GM21825 (cell line): ENCODE data around the gene ALPL.
"Not testable (repeated sequence)": the region's sequence is repeated elsewhere in the genome, so short reads cannot be mapped to it uniquely, and the experiment has no call there.

Experiments used
- ATAC-seq: cut with Tn5 transposase; IDR thresholded peaks from one replicate; pipeline ENCODE4 v1.9.1; 2021; ENCODE audit warnings: mild to moderate bottlenecking, moderate library complexity; ENCODE audit not compliant: unreplicated experiment

The ALPL gene

DNA sequence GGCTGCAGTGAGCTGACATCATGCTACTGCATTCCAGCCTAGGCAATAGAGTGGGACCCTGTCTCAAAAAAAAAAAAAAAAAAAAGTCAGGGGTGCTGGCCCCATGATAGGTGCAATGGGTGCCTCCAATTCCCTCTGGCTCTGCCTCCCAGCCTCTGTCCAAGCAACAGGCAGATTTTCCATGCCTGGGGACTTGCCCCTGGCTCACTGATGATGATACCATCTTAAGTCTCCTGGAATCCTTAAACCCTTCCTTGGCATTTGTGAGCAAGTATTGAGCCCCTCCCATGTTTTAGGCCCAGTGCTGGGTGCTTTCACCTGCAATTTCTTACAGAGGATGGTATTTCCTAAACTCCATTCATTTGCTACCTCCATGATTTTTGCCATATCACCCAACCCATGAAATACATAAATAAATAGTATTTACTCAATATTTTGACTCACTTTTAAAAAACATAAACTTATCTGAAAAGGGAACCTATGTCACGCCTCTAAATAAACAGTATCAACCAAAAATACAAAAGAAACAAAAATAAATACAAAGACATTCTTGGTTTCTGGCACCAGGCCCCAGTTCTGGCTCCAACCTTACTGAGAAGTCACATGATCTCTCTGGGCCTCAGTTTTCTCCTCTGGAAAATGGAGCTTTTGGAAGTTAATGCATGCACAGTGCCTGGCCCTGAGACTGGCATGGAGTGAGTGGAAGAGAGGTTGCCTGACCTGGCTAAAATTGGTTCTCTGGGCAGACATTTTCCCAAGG, 1.5 kb upstream of the ALPL start:
- ATAC-seq: no peak

DNA sequence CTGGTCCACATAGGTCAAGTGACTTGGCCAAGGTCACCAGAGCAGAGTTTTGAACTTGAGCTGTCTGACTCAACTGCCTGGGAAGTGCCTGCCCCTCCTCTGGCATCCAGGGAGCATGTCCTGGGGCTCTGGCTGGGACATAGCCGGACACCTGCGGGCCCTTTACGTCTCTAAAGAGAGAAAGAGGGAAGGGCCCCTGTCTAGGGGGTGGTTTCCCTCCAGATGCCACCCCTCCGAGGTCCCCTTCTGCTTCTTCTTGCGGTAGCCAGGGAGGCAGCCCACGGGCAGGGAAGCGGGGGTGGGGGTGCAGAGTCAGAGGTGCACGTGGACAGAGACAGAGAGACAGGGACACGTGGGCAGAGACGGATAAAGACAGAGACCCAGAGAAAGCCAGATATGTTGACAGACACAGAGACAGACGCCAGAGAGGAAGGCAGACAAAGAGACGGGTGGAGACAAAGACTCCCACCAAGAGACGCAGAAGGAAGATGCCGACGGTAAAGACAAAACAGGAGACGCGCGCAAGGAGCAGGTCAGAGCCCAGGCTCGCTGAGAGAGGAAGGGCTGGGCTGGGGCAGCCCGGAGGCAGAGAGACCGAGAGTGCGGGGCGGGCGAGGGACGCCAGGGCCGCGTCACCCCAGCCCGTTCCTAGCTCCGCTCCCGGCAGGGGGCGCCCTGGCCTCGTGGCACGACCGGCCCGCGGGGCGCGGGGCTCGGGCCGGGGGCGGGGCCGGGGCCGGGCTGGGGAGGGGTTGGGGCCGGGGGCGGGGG, 458 bp upstream of the ALPL start:
- no peak for ATAC-seq

DNA sequence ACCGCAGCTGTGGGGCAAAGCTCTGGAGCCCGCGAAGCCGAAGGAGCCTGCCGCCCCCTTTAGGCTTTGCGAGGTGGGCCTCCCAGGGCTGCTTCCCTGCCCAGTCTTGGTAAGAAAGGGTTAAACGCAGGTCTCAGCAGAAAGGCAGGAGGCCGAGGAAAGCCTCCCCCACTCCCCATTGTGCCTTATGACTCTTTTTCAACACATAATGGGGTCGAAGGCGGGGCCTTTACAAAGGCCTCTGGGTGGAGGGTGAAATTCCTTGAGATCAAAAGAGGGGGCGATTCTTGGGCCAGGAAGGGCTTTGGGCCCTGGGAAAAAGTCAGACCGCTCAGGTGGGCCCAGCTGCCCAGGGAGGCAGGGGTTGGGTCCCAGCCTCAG, 880 bp downstream of the ALPL start:
- no peak for ATAC-seq

DNA sequence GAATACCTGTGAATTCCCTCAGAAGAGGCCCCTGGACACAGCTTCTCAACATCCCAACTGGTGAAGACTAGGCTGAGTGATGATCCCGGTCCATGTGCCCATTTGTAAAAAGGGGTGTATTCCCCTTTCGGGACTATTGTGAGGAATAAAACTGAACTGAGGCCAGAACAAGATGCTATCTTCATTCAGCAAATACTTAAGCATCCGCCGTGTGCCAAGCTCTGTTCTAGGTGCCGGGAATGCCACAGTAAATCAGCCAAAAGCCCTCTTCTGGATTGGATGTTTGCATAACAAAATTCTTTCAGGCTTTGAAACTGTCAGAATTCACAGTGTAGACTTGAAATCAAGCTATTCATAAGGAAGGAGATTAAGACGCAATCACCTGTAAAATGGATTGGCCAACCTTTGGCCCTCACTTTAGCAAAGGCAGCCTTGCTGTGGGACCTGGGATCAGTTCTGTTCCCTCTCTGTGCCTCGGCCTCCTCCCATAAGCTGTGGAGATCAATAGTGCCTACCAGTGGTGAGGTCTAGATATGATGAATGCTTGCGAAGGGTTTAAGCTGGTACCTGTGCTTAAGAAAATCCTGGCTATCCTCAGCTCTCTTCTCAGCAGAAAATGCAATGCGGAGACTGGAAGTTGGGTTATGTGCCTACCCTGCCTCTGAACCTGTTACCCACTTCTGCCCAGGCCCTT, 1.8 kb downstream of the ALPL start:
- ATAC-seq: no peak

DNA sequence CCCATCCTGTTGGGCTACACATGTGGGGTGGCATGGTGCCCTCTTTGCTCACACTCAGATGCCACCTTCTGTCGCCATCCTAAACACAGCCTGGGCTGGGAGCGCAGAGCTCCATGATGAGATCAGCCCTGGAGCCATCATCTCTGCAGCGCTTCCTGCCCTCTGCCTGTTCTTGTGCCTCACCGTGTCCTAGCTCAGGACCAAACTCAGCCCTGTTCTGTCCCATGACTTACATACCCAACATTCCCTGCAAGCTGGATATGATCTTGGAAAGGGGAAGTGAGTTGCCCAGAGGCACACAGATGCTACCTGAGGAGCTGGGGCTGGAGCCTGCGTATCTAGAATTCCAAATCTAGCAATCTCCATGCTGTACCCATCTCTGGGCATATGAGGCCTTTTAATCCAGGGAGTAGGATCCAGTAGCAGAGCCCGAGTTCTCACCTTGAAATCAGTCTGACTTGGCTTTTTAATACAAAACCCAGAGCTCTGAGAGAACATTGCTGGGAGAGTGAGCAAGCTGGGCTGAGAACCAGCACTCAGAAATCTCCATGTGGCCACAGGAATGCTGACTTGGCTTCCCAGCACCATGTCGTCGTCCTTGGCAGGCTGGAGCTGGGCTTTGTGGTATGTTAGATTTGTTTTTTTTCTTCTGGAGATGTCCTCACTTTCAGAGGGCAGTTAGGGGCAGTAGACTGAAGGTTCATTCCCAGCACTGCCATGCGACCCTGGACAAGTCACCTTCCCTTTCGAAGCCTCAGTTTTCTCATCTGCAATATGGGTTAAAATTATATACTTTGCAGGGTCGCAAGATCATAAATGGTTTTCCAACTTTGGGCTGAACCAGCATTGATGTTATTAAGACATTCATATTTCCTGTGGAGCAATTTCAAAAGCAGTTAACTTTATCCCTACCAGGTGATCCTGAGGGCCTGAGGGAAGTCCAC, 2.6 kb downstream of the ALPL start:
- ATAC-seq: no peak

- ATAC-seq: peak; percentile 61
These were observed 5.0 kb downstream of the ALPL start for GRCh38 chr1:21514245-21514644.

GRCh38 chr1:21517161-21517589, 8.0 kb downstream of the ALPL start:
- no peak for ATAC-seq

- ATAC-seq: no peak
These were observed 8.6 kb downstream of the ALPL start for GRCh38 chr1:21517660-21518480.

DNA sequence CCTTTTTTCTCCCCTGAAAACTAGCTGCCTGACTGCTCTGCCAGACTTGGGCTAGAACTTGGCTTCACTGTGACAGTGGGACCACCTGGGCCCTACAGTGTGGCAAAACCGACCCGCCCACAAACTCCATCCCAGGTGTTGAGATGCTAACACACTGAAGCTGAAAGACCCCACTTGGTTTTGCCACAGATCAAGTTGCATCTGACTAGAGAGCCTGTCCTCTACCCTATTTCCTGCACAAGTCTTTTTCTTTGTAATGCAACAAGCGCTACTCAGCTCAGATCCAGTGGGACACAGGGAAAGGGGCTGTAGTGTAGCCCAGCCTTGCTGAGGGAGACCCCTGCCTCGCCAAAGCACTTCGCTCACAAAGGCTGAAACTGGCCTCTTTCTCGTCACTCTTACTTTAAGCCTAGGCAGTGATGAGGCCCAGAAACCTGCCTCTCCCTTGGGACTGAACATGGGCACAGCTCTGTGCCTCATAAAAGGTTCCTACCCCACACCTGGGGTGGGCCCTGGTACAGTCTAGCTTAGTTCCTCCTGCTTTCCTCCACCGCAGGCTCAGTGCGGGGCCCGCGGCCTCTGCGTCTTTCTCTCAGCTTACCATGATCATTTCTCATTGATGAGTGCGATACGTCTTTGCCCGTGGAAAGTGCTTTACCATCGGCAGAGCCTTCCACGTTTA, 9.7 kb downstream of the ALPL start:
- ATAC-seq: no peak

DNA sequence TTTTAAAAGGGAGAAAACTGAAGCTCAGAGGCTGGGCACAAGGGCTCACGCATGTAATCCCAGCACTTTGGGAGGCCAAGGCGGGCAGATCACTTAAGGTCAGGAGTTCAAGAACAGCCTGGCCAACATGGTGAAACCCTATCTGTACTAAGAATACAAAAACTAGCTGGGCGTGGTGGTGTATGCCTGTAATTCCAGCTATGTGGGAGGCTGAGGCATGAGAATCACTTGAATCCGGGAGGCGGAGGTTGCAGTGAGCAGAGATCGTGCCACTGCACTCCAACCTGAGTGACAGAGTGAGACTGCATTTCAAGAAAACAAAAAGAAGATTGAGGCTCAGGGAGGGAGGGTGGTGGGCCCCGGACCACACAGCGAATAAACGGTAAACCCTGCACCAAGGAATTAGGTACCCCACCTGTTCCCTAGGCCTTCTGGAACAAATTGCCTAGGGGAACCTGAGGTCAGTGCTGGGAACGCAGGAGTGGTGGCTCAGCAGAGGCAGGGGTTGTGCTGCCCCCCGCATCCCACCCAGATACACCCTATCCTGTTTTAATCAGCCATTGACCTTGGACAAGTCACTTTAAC, 10.4 kb downstream of the ALPL start:
- not testable (repeated sequence) for ATAC-seq

- ATAC-seq: no peak
These were observed 11.9 kb downstream of the ALPL start for GRCh38 chr1:21520899-21521716.

GRCh38 chr1:21521717-21522060, 12.5 kb downstream of the ALPL start:
- no peak for ATAC-seq

DNA sequence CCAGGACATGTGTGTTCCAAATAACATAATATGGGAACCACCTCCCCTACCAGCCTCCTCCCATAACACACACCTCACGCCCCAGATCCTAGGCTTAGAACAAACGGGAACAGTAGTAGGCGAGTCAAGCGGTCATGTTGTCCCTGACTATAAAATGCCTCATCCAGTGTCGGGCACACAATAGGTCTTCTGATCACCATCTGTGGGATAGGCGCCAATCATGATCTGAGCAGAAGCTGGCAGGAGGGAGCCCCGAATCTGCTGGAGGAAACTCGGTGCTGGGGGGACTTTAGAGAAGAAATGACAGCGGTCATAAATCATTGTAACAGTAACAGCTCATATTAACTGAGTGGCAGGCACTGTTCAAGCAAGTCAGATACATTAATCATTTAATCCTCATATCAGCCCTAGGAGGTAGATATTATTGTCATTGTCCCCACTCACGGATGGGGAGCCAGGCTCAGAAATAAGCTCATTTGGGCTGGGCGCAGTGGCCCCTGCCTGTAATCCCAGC, 13.4 kb downstream of the ALPL start:
- no peak for ATAC-seq

- ATAC-seq: no peak
These were observed 14.1 kb downstream of the ALPL start for GRCh38 chr1:21523297-21523813.

- no peak for ATAC-seq
These were observed 15.0 kb downstream of the ALPL start for GRCh38 chr1:21524220-21524619.

DNA sequence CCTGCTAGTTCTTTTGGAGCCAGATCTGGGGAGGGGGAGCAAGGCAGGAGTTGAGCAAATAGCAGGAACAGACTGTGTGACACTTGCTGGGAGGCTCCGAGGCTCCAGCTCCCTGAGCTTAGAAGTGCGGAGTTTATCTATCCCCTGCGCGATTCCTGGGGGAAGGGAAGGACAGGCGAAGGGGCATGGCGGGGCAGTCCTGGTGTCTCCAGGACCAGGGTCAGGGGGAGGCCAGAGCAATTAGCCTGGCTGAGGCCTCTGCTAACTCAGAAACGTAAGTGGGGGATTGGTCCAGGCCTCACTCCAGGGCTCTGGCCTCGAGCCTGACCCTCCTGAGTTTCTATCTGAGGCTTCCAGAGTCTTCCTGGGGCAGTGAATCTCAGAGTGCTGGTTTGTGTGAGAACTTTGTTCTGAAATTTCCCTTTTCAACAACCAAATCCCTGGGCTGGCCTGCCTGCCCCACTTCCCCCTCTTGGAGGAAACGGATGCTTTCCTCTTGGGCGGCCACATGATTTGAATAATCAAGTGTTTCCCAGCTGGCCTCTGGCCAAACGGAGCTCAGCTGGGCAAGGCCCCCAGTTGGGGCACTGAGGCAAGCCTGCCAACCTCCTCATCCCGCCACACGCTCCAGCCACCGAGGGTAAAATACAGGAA, 15.6 kb downstream of the ALPL start:
- no peak for ATAC-seq

GRCh38 chr1:21525340-21525717, 16.1 kb downstream of the ALPL start:
- no peak for ATAC-seq
